DMS53 treated with DMSO at 0.1 percent for 48 hours (cell line): ENCODE measurements around the gene ACSS2.

ENCODE experiments used
- DNase-seq: peaks from one replicate; lab custom pipeline; 2025; ENCODE audit not compliant: unreplicated experiment; lab: John Stamatoyannopoulos, UW

The ACSS2 gene

GRCh38 chr20:34971561-34972235 lies 95.3 kb downstream of the ACSS2 start:
- no peak for DNase-seq

- DNase-seq, result no peak
Observed at GRCh38 chr20:34974246-34974645, 97.8 kb downstream of the ACSS2 start.

- DNase-seq, result no peak
Observed at GRCh38 chr20:34976286-34976685, 99.9 kb downstream of the ACSS2 start.
